SK-N-MC (cell line): Measurements from ENCODE around the gene AKR1E2.

ENCODE experiments used
- DNase-seq: peaks from one replicate; pipeline ENCODE4 v3.0.0-alpha.2; 2011; ENCODE audit warnings: low read depth, low spot score
- H3K27ac ChIP-seq: fragments of 200-600 bp; sonication (generic); 2 replicates; pipeline ENCODE4 v1.5.1; 2016; ENCODE audit warnings: mixed run types
- H3K36me3 ChIP-seq: fragments of 200-600 bp; sonication (generic); 2 replicates; pipeline ENCODE4 v1.6.1; 2017; ENCODE audit warnings: antibody characterized with exemption, low read length, mixed read lengths; ENCODE audit not compliant: insufficient read depth
- H3K4me3 ChIP-seq: fragments of 200-600 bp; sonication (generic); 2 replicates; pipeline ENCODE4 v1.5.1; 2016
- H3K9ac ChIP-seq: fragments of 200-600 bp; sonication (generic); 2 replicates; pipeline ENCODE4 v1.8.0; 2017; ENCODE audit warnings: mixed run types, mixed read lengths; ENCODE audit not compliant: insufficient read length
- H3K9me3 ChIP-seq: fragments of 200-600 bp; sonication (generic); 2 replicates; pipeline ENCODE4 v1.6.1; 2017; ENCODE audit warnings: low read depth, mild to moderate bottlenecking, antibody characterized with exemption, low read length, moderate library complexity, mixed read lengths
- EZH2 ChIP-seq: fragments of 200-600 bp; sonication (generic); IDR thresholded peaks from one replicate; pipeline ENCODE4 v1.6.1; 2017; ENCODE audit warnings: antibody characterized with exemption
- FOXP2 ChIP-seq: optimal IDR thresholded peaks from 2 replicates; pipeline ENCODE3; 2011; ENCODE audit warnings: mild to moderate bottlenecking, moderate library complexity; ENCODE audit not compliant: insufficient read depth; ENCODE audit errors: extremely low read length, control extremely low read depth
- POLR2AphosphoS5 ChIP-seq: IDR thresholded peaks from 2 replicates; pipeline ENCODE4 v1.6.1; 2012; ENCODE audit warnings: mild to moderate bottlenecking, low read depth, low read length, borderline replicate concordance

AKR1E2 gene

DNA sequence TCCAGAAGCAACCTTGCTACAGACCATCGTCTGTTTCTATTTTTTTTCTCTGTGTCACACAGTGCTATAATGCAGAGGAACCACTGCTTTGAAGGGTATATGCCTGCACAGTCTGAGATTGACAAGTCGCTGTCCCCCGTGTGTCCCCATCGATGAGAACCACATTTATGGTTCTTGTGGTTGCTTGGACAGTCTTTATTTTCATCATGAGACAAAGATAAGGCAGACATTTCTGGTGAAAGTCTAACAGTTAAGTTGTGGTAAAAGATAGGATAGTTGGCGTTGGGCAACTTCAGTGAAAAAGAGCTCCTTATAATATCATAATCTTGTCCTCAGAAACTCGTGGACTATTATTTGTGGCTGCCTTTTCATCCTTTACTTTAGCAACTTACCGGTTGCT lies 6.3 kb upstream of the AKR1E2 start:
- Histone ChIP-seq H3K9ac (no peak overlapping the region), H3K4me3 (no peak overlapping the region), H3K9me3 (no peaks in the 10 kb centered on the region), H3K36me3 (no peaks in the 10 kb centered on the region), H3K27ac (no peak overlapping the region)
- no peak for DNase-seq
- TF ChIP-seq EZH2 (no peak), FOXP2 (no peak), POLR2AphosphoS5 (no peak)

DNA sequence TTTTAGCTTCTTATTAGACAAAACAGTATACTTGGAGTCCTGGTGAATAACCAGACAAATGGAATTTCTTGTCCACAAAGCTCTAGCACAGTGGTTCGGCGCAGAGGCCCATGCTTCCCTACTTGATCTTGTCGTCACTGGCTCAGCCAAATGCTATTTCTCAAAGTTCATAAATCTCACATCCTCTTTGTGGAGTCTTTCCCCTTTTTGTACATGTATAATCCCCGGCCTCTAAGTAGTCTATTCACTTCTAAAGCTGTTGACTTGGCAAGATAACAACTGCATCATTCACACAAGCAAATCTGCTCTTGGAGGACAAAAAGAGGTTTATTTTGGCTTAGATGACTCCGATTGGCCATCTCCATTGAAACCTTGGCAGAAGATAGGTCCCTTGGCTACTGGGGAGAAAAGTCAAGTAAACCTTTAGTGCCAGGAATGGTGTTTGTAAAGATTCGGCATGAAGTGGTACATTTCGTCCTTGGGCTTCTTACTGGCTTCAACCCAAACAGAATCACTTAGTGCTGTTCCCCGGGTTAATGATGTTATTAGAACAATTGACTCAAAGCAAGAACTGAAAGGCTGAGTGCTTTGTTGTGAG lies 5.1 kb upstream of the AKR1E2 start:
- H3K4me3 ChIP-seq: no peak overlapping the region
- H3K27ac ChIP-seq: no peak overlapping the region
- no peaks in the 10 kb centered on the region for H3K9me3 ChIP-seq
- TF ChIP-seq EZH2 (no peak), FOXP2 (no peak), POLR2AphosphoS5 (no peak)
- H3K9ac ChIP-seq: no peak overlapping the region
- DNase-seq: no peak
- H3K36me3 ChIP-seq: no peaks in the 10 kb centered on the region

DNA sequence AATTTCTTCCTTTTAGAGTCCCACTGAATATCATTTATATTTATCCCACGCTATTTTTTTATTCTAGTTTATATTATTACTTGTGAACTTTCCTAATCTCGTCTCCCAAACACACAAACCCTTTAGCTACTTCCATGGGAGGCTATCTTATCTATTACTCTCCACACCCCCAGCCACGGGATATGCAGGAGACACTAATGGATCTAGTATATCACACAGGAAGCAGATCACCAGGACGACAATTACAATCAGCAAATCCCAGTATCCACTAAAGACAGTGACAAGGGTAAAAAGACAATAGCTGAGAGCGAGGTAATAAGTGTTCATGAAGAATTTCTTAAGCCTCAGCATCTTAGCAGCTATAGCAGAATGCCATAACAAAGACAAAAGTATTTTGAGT lies 3.8 kb upstream of the AKR1E2 start:
- Histone ChIP-seq H3K9ac (no peak overlapping the region), H3K4me3 (no peak overlapping the region), H3K36me3 (no peaks in the 10 kb centered on the region), H3K27ac (no peak overlapping the region), H3K9me3 (no peaks in the 10 kb centered on the region)
- TF ChIP-seq POLR2AphosphoS5 (no peak), FOXP2 (no peak), EZH2 (no peak)
- no peak for DNase-seq

DNA sequence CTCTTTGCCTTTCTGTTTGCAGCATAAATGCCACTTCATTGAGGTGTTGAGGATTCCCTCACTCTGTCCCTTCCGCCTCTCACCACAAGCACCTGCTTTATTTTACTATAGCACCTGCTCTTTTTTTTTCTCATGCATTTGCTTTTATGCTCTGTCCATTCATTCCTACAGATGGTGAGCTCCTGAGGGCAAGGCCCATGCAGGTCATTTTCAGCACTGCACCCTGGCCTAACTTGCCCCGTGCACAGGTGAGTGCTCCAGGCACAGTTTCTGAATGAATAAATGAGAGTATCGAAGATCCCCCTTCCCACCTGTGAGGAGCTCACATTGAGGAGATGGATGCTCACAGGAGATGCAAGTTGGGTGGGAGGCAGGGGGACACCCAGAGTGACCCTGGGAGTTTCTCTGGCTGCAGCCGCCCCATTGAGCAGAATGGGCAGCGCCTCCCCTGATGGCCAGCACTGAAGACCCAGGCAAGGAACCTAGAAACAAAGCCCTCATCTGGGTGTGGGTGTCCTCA lies 1.2 kb upstream of the AKR1E2 start:
- TF ChIP-seq POLR2AphosphoS5: no peak
- TF ChIP-seq EZH2: no peak
- no peak for TF ChIP-seq FOXP2

DNA sequence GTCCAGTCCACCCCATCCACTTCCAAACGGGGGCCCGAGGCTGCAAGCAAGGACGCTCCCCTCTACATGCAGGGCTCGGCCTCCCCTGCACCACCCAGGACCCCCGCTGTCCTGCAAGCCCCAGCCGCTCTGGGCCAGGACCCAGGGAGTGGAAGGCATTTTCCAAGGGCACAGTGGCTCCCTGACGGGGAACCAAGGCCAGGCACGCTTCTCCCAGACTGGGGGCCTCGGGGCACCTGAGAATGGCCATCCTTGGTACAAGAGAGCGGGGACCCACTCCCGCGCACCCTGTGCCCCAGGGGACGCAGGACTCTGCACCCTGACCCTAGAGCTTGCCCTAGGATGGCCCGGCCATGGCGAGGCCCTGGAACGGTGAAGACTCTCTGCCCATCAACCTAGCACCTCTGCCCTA lies 545 bp upstream of the AKR1E2 start:
- Histone ChIP-seq H3K27ac (no peak overlapping the region), H3K9me3 (no peaks in the 10 kb centered on the region), H3K36me3 (no peaks in the 10 kb centered on the region), H3K9ac (no peak overlapping the region), H3K4me3 (no peak overlapping the region)
- DNase-seq: no peak
- TF ChIP-seq EZH2 (no peak), POLR2AphosphoS5 (no peak), FOXP2 (no peak)

More for the DNA sequence above, 1.2 kb upstream of the AKR1E2 start:
- H3K4me3 ChIP-seq: no peak overlapping the region
- no peaks in the 10 kb centered on the region for H3K36me3 ChIP-seq
- H3K27ac ChIP-seq: no peak overlapping the region
- no peak for DNase-seq
- H3K9ac ChIP-seq: no peak overlapping the region
- H3K9me3 ChIP-seq: no peaks in the 10 kb centered on the region

DNA sequence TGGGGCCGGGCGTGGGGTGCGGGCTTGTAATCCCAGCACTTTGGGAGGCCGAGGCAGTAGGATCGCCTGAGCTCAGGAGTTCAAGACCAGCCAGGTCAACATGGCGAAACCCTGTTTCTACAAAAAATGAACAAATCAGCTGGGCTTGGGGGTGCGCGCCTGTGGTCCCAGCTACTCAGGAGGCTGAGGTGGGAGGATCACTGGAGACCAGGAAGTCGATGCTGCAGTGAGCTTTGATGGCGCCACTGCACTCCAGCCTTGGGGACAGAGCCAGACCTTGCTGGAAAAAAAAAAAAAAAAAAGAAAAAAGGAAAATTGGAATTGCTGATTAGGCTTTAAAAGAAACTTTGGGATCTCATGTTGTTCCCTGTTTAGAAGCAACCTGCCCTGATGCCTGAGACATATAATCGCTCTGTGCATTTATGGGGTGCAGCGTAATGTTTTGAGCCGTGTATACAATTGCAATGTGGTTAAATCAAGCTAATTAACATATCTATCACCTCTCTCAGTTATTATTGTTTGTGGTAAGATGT lies 851 bp downstream of the AKR1E2 start:
- H3K9me3 ChIP-seq: no peaks in the 10 kb centered on the region
- no peak for DNase-seq
- no peak overlapping the region for H3K4me3 ChIP-seq
- TF ChIP-seq POLR2AphosphoS5 (no peak), EZH2 (no peak), FOXP2 (no peak)
- no peaks in the 10 kb centered on the region for H3K36me3 ChIP-seq
- no peak overlapping the region for H3K27ac ChIP-seq
- H3K9ac ChIP-seq: no peak overlapping the region

DNA sequence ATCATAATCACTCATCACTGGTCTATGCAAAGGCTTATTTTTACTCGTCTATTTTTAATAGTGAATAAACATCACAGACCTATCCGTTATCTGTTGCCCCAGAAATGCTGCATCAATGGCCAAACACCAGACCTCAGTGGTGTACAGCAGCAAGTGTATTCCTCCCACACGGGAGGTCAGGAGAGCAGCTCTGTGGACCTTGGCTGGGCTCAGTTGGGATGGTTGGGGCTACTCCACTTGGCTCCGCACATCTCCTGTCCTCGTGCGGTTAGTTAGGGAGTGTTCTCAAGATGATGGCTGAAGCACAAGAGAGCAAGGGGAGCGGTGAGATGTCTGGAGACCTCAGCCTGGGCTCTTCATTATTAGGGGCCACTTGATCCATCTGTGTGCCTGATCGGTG lies 2.0 kb downstream of the AKR1E2 start:
- Histone ChIP-seq H3K27ac (no peak overlapping the region), H3K4me3 (no peak overlapping the region), H3K9ac (no peak overlapping the region), H3K36me3 (no peaks in the 10 kb centered on the region), H3K9me3 (no peaks in the 10 kb centered on the region)
- no peak for DNase-seq
- TF ChIP-seq FOXP2: no peak
- TF ChIP-seq POLR2AphosphoS5: no peak
- TF ChIP-seq EZH2: no peak

DNA sequence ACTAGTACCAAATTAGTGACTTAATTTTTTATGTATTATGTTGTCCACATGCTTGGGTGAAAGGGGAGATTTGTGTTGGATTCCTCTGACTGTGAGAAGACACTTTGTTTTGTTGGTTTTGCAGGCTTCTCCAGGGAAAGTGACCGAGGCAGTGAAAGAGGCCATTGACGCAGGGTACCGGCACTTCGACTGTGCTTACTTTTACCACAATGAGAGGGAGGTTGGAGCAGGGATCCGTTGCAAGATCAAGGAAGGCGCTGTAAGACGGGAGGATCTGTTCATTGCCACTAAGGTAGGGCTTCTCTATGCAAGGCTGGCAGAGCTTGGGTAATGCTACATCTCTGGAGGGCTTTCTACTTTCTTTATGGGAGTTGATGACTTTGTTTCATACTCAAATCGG lies 4.5 kb downstream of the AKR1E2 start:
- TF ChIP-seq FOXP2 (no peak), POLR2AphosphoS5 (no peak)
- Histone ChIP-seq H3K9ac (no peak overlapping the region), H3K36me3 (no peaks in the 10 kb centered on the region), H3K9me3 (no peaks in the 10 kb centered on the region), H3K4me3 (no peak overlapping the region), H3K27ac (no peak overlapping the region)
- no peak for DNase-seq

DNA sequence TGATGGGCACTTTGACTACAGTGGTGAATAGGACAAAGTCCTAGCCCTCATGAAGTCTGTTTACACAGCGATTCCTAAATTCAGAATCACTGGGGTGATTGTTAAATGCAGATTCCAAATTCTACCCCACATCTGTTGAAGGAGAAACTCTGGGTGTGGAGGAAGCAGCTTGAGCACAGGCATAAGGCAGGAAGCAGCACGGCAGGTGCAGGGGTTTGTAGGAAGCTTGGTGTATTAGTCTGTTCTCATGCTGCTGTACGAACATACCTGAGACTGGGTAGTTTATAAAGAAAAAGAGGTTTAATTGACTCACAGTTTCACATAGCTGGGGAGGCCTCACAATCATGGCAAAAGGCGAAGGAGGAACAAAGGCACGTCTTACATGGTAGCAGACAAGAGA lies 5.1 kb downstream of the AKR1E2 start:
- TF ChIP-seq POLR2AphosphoS5: no peak
- TF ChIP-seq EZH2: no peak
- TF ChIP-seq FOXP2: no peak
- Histone ChIP-seq H3K9ac (no peak overlapping the region), H3K9me3 (no peaks in the 10 kb centered on the region)

More for the DNA sequence above, 5.1 kb downstream of the AKR1E2 start:
- no peak for DNase-seq
- Histone ChIP-seq H3K27ac (no peak overlapping the region), H3K4me3 (no peak overlapping the region), H3K36me3 (no peaks in the 10 kb centered on the region)
